ENCODE measurements around the gene NFAT5. TPM values are rescaled to one million over a fixed set of nuclear protein-coding genes. Genes with fewer than 3 reads are reported as not detected.

The NFAT5 gene
- polyA plus RNA-seq, 2 of the 4 experiments (the other 2 are of a cell fraction): 9.5 to 45.1 TPM

GRCh38 chr16:69520413-69520799 is 45.4 kb upstream of the NFAT5 start:
- ATAC-seq (no peak), FAIRE-seq (no peak), DNase-seq (ENCODE audit: low read depth in 1 of 2, low spot score in 1 of 2) (no peak)
- Histone ChIP-seq H3K4me2 (peak overlapping the region; percentile 4; the same call in 1 of the 3 replicates), H3K9me3 (no peaks in the 10 kb centered on the region), H3K4me3 (no peak overlapping the region), H3K4me1 (peaks cover 9% of the 10 kb centered on the region; the same call in 2 of the 3 replicates), H3K27ac (peak overlapping the region; percentile 54 to 73; a peak in 5 of 6 replicates)
- ChIA-PET CTCF (interaction anchor here (0.6 to 1.5 kb wide), 4 partner anchors 18 to 124 kb away, joined by 3 to 6 read pairs (median 4); no protein-coding TSS in a partner anchor), POLR2A (interaction anchor here (1.1 to 2.3 kb wide), 2 partner anchors 9 to 10 kb away, joined by 4 to 10 read pairs; no protein-coding TSS in a partner anchor)
- no peak for TF ChIP-seq MAX (IDR thresholded peaks at IDR 0.05)
- 91% methylated on average over 4 of the region's 4 CpGs for WGBS (ENCODE audit: missing lambda C conversion rate)

- TF ChIP-seq SMC3 (IDR thresholded peaks at IDR 0.05) (no peak), PHF8 (IDR thresholded peaks at IDR 0.05; ENCODE audit: borderline replicate concordance, low read depth) (no peak), ZC3H11A (IDR thresholded peaks at IDR 0.05) (no peak), BHLHE40 (IDR thresholded peaks at IDR 0.05; ENCODE audit: low read depth, low read length) (no peak)
- H3K4me3 ChIP-seq: no peak overlapping the region
- H3K9me3 ChIP-seq: no peaks in the 10 kb centered on the region
- no peak for DNase-seq (ENCODE audit: low read depth in 1 of 2, low spot score in 1 of 2)
- POLR2A ChIA-PET: interaction anchor here (1.1 to 2.3 kb wide), 2 partner anchors 9 to 10 kb away, joined by 4 to 10 read pairs; no protein-coding TSS in a partner anchor
- 60% methylated on average over 3 of the region's 3 CpGs for WGBS (ENCODE audit: missing lambda C conversion rate)
- H3K4me2 ChIP-seq: peak overlapping the region; percentile 4; the same call in 1 of the 3 replicates
- H3K4me1 ChIP-seq: peaks cover 9% of the 10 kb centered on the region; the same call in 2 of the 3 replicates
- ATAC-seq: peak; percentile 40 to 48; a peak in 4 of 6 replicates
- CTCF ChIA-PET: interaction anchor here (0.9 to 1.5 kb wide), 3 partner anchors 22 to 125 kb away, joined by 3 to 6 read pairs (median 3); no protein-coding TSS in a partner anchor
- H3K27ac ChIP-seq: peak overlapping the region; percentile 54 to 73; a peak in 5 of 6 replicates
- no peak for FAIRE-seq
These were observed 44.8 kb upstream of the NFAT5 start for GRCh38 chr16:69520800-69521602.

- DNase-seq (ENCODE audit: low read depth in 1 of 2, low spot score in 1 of 2) (no peak), ATAC-seq (no peak), FAIRE-seq (no peak)
- Histone ChIP-seq H3K27ac (peak overlapping the region in 1 of 2 experiments; percentile 73; a peak in 3 of 6 replicates), H3K4me3 (no peak overlapping the region), H3K4me2 (no peak overlapping the region), H3K9me3 (no peaks in the 10 kb centered on the region), H3K4me1 (peaks cover 9% of the 10 kb centered on the region; the same call in 2 of the 3 replicates)
- ChIA-PET CTCF (interaction anchor here (1.0 to 1.4 kb wide), 2 partner anchors 10 to 16 kb away, joined by 3 read pairs; no protein-coding TSS in a partner anchor), POLR2A (no interaction called here)
- TF ChIP-seq HDAC2 (IDR thresholded peaks at IDR 0.05) (no peak), EHMT2 (IDR thresholded peaks at IDR 0.05; ENCODE audit: low read depth) (no peak), HOXB13 (CRISPR knock-in tag; IDR thresholded peaks at IDR 0.05; ENCODE audit: low read depth) (no peak), HOXB5 (CRISPR knock-in tag; IDR thresholded peaks at IDR 0.05) (no peak), RNF2 (IDR thresholded peaks at IDR 0.05; ENCODE audit: borderline replicate concordance, low read depth) (no peak), EP300 (IDR thresholded peaks at IDR 0.05) (no peak), HEYL (CRISPR knock-in tag; IDR thresholded peaks at IDR 0.05) (no peak), HOXA7 (CRISPR knock-in tag; IDR thresholded peaks at IDR 0.05) (no peak), CTCF (IDR thresholded peaks at IDR 0.05) (no peak), BHLHE40 (IDR thresholded peaks at IDR 0.05; ENCODE audit: low read depth, low read length) (no peak), CBX8 (IDR thresholded peaks at IDR 0.05) (no peak)
- 93% methylated on average over 5 of the region's 5 CpGs for WGBS (ENCODE audit: missing lambda C conversion rate)
These were observed 43.7 kb upstream of the NFAT5 start for GRCh38 chr16:69522041-69522578.
